ENCODE measurements around the gene NCAM2.

The NCAM2 gene

DNA sequence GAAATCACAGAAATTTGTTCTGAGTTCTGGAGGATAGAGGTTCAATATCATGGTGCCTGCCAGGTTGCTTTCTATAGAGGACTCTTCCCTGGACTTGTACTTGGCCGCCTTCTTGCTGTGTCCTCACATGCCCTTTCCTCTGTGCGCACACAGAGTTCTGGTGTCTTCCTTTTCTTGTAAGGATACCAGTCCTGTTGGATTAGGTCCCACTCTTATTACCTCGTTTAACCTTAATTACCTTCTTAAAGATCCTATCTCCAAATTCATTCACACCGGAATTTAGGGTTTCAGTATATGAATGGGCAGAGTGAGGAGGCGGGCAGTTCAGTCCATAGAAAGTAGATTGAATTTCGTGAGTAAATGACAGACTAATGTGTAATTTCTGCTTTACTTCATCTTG is 413.9 kb downstream of the NCAM2 start:
- H2BK5ac ChIP-seq (ENCODE audit: low read depth, low read length, poor library complexity, severe bottlenecking): no peak overlapping the region
- H2BK12ac ChIP-seq (ENCODE audit: low read length in 2 of 2): no peak overlapping the region
- H2BK15ac ChIP-seq (ENCODE audit: low read depth, poor library complexity, severe bottlenecking): no peak overlapping the region
- no peaks in the 10 kb centered on the region for H3K79me1 ChIP-seq (replicated peaks; ENCODE audit: low read length, poor library complexity, severe bottlenecking)
- DNase-seq: no peak
- no peak overlapping the region for H2BK120ac ChIP-seq (ENCODE audit: low read depth, low read length)
- no peaks in the 10 kb centered on the region for H3K27me3 ChIP-seq (ENCODE audit: control insufficient read depth in 1 of 2, insufficient read depth in 1 of 2, low read length in 2 of 2)
- H3K23ac ChIP-seq (ENCODE audit: low read length in 2 of 2): no peak overlapping the region
- 89% methylated on average over 2 of the region's 6 CpGs for WGBS
- H3K4ac ChIP-seq (ENCODE audit: low read depth in 1 of 2, low read length in 2 of 2): no peak overlapping the region
- no peak overlapping the region for H2AFZ ChIP-seq (ENCODE audit: low read depth, low read length)
- H3K27ac ChIP-seq (ENCODE audit: low read length, poor library complexity, severe bottlenecking): no peak overlapping the region
- no peaks in the 10 kb centered on the region for H3K36me3 ChIP-seq (ENCODE audit: control insufficient read depth in 1 of 2, insufficient read depth in 2 of 2, low read depth in 1 of 2, low read length in 2 of 2)
- no peak overlapping the region for H3K14ac ChIP-seq (ENCODE audit: low read length in 2 of 2)
- H4K91ac ChIP-seq (ENCODE audit: low read length): no peak overlapping the region
- no peak overlapping the region for H3K4me3 ChIP-seq (ENCODE audit: insufficient read depth in 1 of 2, low read depth in 1 of 2, low read length in 2 of 2)
- no peak overlapping the region for H3K9ac ChIP-seq (ENCODE audit: low read length)
- H2AK5ac ChIP-seq (ENCODE audit: low read length, severe bottlenecking): no peak overlapping the region
- H3K9me3 ChIP-seq (ENCODE audit: control insufficient read depth, low read length): no peaks in the 10 kb centered on the region
- no peak overlapping the region for H3K4me2 ChIP-seq (ENCODE audit: low read length, poor library complexity, severe bottlenecking)
- H3K4me1 ChIP-seq (ENCODE audit: control insufficient read depth, insufficient read depth, low read depth, low read length): no peaks in the 10 kb centered on the region
- H4K8ac ChIP-seq (ENCODE audit: low read length): no peak overlapping the region
- no peak overlapping the region for H3K18ac ChIP-seq (ENCODE audit: low read depth in 1 of 2, low read length in 2 of 2)

DNA sequence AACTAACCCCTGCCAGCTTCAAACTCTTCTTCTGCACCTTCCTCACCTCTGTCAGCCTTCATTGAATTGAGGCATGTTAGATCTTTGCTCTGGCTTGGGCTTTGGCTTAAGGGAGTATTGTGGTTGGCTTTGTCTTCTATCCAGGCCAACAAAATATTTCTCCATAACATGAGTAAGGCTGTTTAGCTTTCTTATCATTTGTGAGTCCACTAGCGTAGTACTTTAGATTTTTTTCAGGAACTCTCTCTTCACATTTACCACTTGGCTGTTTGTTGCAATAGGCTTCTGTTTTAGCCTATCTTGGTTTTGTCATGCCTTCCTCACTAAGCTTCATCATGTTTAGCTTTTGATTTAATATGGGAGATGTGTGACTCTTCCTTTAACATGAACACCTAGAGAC is 417.5 kb downstream of the NCAM2 start:
- WGBS: 82% methylated on average over 1 of the region's 1 CpG
- no peak for DNase-seq
- no peaks in the 10 kb centered on the region for H3K79me1 ChIP-seq (replicated peaks; ENCODE audit: low read length, poor library complexity, severe bottlenecking)

GRCh38 chr21:21434944-21435343 is 436.7 kb downstream of the NCAM2 start:
- no peak overlapping the region for H3K4me2 ChIP-seq (ENCODE audit: low read length, poor library complexity, severe bottlenecking)
- no peak overlapping the region for H2BK120ac ChIP-seq (ENCODE audit: low read depth, low read length)
- H2AFZ ChIP-seq (ENCODE audit: low read depth, low read length): no peak overlapping the region
- H4K8ac ChIP-seq (ENCODE audit: low read length): no peak overlapping the region
- no peak overlapping the region for H3K14ac ChIP-seq (ENCODE audit: low read length in 2 of 2)
- H3K9me3 ChIP-seq (ENCODE audit: control insufficient read depth, low read length): no peaks in the 10 kb centered on the region
- no peak overlapping the region for H3K4me3 ChIP-seq (ENCODE audit: insufficient read depth in 1 of 2, low read depth in 1 of 2, low read length in 2 of 2)
- no peak overlapping the region for H4K91ac ChIP-seq (ENCODE audit: low read length)
- H3K36me3 ChIP-seq (ENCODE audit: control insufficient read depth in 1 of 2, insufficient read depth in 2 of 2, low read depth in 1 of 2, low read length in 2 of 2): no peaks in the 10 kb centered on the region
- no peaks in the 10 kb centered on the region for H3K4me1 ChIP-seq (ENCODE audit: control insufficient read depth, insufficient read depth, low read depth, low read length)
- no peaks in the 10 kb centered on the region for H3K27me3 ChIP-seq (ENCODE audit: control insufficient read depth in 1 of 2, insufficient read depth in 1 of 2, low read length in 2 of 2)
- H2BK15ac ChIP-seq (ENCODE audit: low read depth, poor library complexity, severe bottlenecking): no peak overlapping the region
- no peak overlapping the region for H3K18ac ChIP-seq (ENCODE audit: low read depth in 1 of 2, low read length in 2 of 2)
- no peak overlapping the region for H2BK5ac ChIP-seq (ENCODE audit: low read depth, low read length, poor library complexity, severe bottlenecking)
- DNase-seq: no peak
- no peaks in the 10 kb centered on the region for H3K79me1 ChIP-seq (replicated peaks; ENCODE audit: low read length, poor library complexity, severe bottlenecking)
- H3K27ac ChIP-seq (ENCODE audit: low read length, poor library complexity, severe bottlenecking): no peak overlapping the region
- no peak overlapping the region for H3K4ac ChIP-seq (ENCODE audit: low read depth in 1 of 2, low read length in 2 of 2)
- 92% methylated on average over 1 of the region's 1 CpG for WGBS
- H2BK12ac ChIP-seq (ENCODE audit: low read length in 2 of 2): no peak overlapping the region
- no peak overlapping the region for H3K23ac ChIP-seq (ENCODE audit: low read length in 2 of 2)
- no peak overlapping the region for H3K9ac ChIP-seq (ENCODE audit: low read length)
- H2AK5ac ChIP-seq (ENCODE audit: low read length, severe bottlenecking): no peak overlapping the region

More for the DNA sequence above, 417.5 kb downstream of the NCAM2 start:
- Histone ChIP-seq H2BK12ac (ENCODE audit: low read length in 2 of 2) (no peak overlapping the region), H3K14ac (ENCODE audit: low read length in 2 of 2) (no peak overlapping the region), H3K4me1 (ENCODE audit: control insufficient read depth, insufficient read depth, low read depth, low read length) (no peaks in the 10 kb centered on the region), H3K4me3 (ENCODE audit: insufficient read depth in 1 of 2, low read depth in 1 of 2, low read length in 2 of 2) (no peak overlapping the region), H3K4me2 (ENCODE audit: low read length, poor library complexity, severe bottlenecking) (no peak overlapping the region), H2BK15ac (ENCODE audit: low read depth, poor library complexity, severe bottlenecking) (no peak overlapping the region), H3K9me3 (ENCODE audit: control insufficient read depth, low read length) (no peaks in the 10 kb centered on the region), H3K23ac (ENCODE audit: low read length in 2 of 2) (no peak overlapping the region), H3K36me3 (ENCODE audit: control insufficient read depth in 1 of 2, insufficient read depth in 2 of 2, low read depth in 1 of 2, low read length in 2 of 2) (no peaks in the 10 kb centered on the region), H3K18ac (ENCODE audit: low read depth in 1 of 2, low read length in 2 of 2) (no peak overlapping the region), H4K91ac (ENCODE audit: low read length) (no peak overlapping the region), H4K8ac (ENCODE audit: low read length) (no peak overlapping the region), H3K9ac (ENCODE audit: low read length) (no peak overlapping the region), H2AFZ (ENCODE audit: low read depth, low read length) (no peak overlapping the region), H2BK120ac (ENCODE audit: low read depth, low read length) (no peak overlapping the region), H2AK5ac (ENCODE audit: low read length, severe bottlenecking) (no peak overlapping the region), H3K4ac (ENCODE audit: low read depth in 1 of 2, low read length in 2 of 2) (no peak overlapping the region), H3K27me3 (ENCODE audit: control insufficient read depth in 1 of 2, insufficient read depth in 1 of 2, low read length in 2 of 2) (no peaks in the 10 kb centered on the region), H3K27ac (ENCODE audit: low read length, poor library complexity, severe bottlenecking) (no peak overlapping the region), H2BK5ac (ENCODE audit: low read depth, low read length, poor library complexity, severe bottlenecking) (no peak overlapping the region)

- H4K91ac ChIP-seq (ENCODE audit: low read length): no peak overlapping the region
- no peak overlapping the region for H2AK5ac ChIP-seq (ENCODE audit: low read length, severe bottlenecking)
- H3K36me3 ChIP-seq (ENCODE audit: control insufficient read depth in 1 of 2, insufficient read depth in 2 of 2, low read depth in 1 of 2, low read length in 2 of 2): no peaks in the 10 kb centered on the region
- DNase-seq: peak; percentile 14
- no peak overlapping the region for H2BK5ac ChIP-seq (ENCODE audit: low read depth, low read length, poor library complexity, severe bottlenecking)
- H3K79me1 ChIP-seq (replicated peaks; ENCODE audit: low read length, poor library complexity, severe bottlenecking): no peaks in the 10 kb centered on the region
- no peak overlapping the region for H2BK120ac ChIP-seq (ENCODE audit: low read depth, low read length)
- H3K27me3 ChIP-seq (ENCODE audit: control insufficient read depth in 1 of 2, insufficient read depth in 1 of 2, low read length in 2 of 2): no peaks in the 10 kb centered on the region
- H4K8ac ChIP-seq (ENCODE audit: low read length): no peak overlapping the region
- no peak overlapping the region for H2BK12ac ChIP-seq (ENCODE audit: low read length in 2 of 2)
- H2BK15ac ChIP-seq (ENCODE audit: low read depth, poor library complexity, severe bottlenecking): no peak overlapping the region
- H3K9ac ChIP-seq (ENCODE audit: low read length): peak overlapping the region; percentile 50
- 37% methylated on average over 1 of the region's 1 CpG for WGBS
- H3K4me3 ChIP-seq (ENCODE audit: insufficient read depth in 1 of 2, low read depth in 1 of 2, low read length in 2 of 2): peak overlapping the region in 1 of 2 experiments; percentile 43
- H3K14ac ChIP-seq (ENCODE audit: low read length in 2 of 2): no peak overlapping the region
- H3K4me1 ChIP-seq (ENCODE audit: control insufficient read depth, insufficient read depth, low read depth, low read length): no peaks in the 10 kb centered on the region
- no peak overlapping the region for H3K23ac ChIP-seq (ENCODE audit: low read length in 2 of 2)
- no peak overlapping the region for H3K4ac ChIP-seq (ENCODE audit: low read depth in 1 of 2, low read length in 2 of 2)
- H3K27ac ChIP-seq (ENCODE audit: low read length, poor library complexity, severe bottlenecking): no peak overlapping the region
- H3K9me3 ChIP-seq (ENCODE audit: control insufficient read depth, low read length): no peaks in the 10 kb centered on the region
- no peak overlapping the region for H3K18ac ChIP-seq (ENCODE audit: low read depth in 1 of 2, low read length in 2 of 2)
- no peak overlapping the region for H3K4me2 ChIP-seq (ENCODE audit: low read length, poor library complexity, severe bottlenecking)
- no peak overlapping the region for H2AFZ ChIP-seq (ENCODE audit: low read depth, low read length)
Observed at GRCh38 chr21:21436012-21436534, 437.9 kb downstream of the NCAM2 start.

Data from mesenchymal stem cell (in vitro differentiated cells and primary cell).